ENCODE results near the gene GSTM4. TPM values are rescaled to one million over a fixed set of nuclear protein-coding genes. Genes with fewer than 3 reads are reported as not detected.

Gene GSTM4
- total and polyA plus RNA-seq, 9 of the 15 experiments (the other 6 are each of a cell fraction or from before 2014, with no cell fraction given), result 18.8 to 53.4 (median 38.8) TPM

DNA sequence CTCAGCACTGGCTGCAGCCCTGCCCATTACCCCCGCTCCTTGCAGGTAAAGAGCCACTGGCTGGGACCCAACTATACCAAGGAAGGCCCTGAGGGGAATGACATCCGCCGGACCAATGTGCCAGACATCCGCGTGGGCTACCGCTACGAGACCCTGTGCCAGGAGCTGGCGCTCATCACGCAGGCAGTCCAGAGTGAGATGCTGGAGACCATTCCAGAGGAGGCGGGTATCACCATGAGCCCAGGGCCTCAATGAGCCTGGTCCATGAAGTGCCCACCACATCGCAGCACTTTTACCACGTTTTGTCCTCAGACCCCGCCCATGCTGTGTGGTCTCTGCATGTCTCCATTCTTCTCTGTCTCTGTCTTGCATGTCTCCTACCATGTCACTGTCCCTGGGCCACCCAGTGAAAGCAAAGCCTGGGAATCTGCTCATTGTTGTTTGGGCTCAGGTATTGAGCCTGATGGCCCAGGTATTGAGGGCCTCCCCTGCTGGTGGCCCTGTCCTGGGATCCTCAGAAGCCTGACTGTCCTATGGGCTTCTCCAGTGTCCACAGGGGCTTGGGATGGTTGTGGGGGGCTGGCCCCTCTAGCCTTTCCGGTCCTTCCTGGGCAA, 24.9 kb upstream of the GSTM4 start:
- DNase-seq (ENCODE audit: extremely low read depth in 1 of 4, low spot score in 3 of 4) (no peak), ATAC-seq (no peak), FAIRE-seq (no peak)
- in situ Hi-C loops (cut with MboI) (no loop called here), intact Hi-C loops (cut with micrococcal nuclease) (loop anchor here (1.0 kb wide), 1 partner anchor 85 kb away; no protein-coding TSS in a partner anchor)
- H3K9me1 ChIP-seq (ENCODE audit: control insufficient read depth, insufficient read depth, low read length), result peaks cover 5% of the 10 kb centered on the region
- H3K4me1 ChIP-seq (replicated peaks in 1 of 2; ENCODE audit: control insufficient read depth in 2 of 2, insufficient read depth in 2 of 2, low read length in 2 of 2), result peaks cover 0 to 32% of the 10 kb centered on the region in 2 experiments; a peak in 2 of 5 replicates
- BruUV-seq (replicated peaks), result no TSS peak
- no peak overlapping the region for H3K27ac ChIP-seq (ENCODE audit: extremely low read depth, low read depth, low read length)
- H4K20me1 ChIP-seq (replicated peaks; ENCODE audit: control insufficient read depth, insufficient read depth, low read length), result peaks cover 4% of the 10 kb centered on the region; the same call in 1 of the 2 replicates
- no peaks in the 10 kb centered on the region for H3K27me3 ChIP-seq (ENCODE audit: control insufficient read depth in 2 of 2, insufficient read depth in 2 of 2, low read length in 2 of 2)
- TF ChIP-seq, protein P1, sequence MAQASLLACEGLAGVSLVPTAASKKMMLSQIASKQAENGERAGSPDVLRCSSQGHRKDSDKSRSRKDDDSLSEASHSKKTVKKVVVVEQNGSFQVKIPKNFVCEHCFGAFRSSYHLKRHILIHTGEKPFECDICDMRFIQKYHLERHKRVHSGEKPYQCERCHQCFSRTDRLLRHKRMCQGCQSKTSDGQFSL (CRISPR knock-in tag; IDR thresholded peaks at IDR 0.05), result peak; percentile 10; the same call in 1 of the 2 replicates
- TF ChIP-seq, protein P1 (tag; IDR thresholded peaks at IDR 0.05), result no peak
- TF ChIP-seq, protein P2, sequence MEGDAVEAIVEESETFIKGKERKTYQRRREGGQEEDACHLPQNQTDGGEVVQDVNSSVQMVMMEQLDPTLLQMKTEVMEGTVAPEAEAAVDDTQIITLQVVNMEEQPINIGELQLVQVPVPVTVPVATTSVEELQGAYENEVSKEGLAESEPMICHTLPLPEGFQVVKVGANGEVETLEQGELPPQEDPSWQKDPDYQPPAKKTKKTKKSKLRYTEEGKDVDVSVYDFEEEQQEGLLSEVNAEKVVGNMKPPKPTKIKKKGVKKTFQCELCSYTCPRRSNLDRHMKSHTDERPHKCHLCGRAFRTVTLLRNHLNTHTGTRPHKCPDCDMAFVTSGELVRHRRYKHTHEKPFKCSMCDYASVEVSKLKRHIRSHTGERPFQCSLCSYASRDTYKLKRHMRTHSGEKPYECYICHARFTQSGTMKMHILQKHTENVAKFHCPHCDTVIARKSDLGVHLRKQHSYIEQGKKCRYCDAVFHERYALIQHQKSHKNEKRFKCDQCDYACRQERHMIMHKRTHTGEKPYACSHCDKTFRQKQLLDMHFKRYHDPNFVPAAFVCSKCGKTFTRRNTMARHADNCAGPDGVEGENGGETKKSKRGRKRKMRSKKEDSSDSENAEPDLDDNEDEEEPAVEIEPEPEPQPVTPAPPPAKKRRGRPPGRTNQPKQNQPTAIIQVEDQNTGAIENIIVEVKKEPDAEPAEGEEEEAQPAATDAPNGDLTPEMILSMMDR (IDR thresholded peaks at IDR 0.05 in 2 of 3, conservative IDR thresholded peaks at IDR 0.05 in 1 of 3; ENCODE audit: insufficient read depth in 2 of 3, low read depth in 1 of 3, low read length in 3 of 3), result 0 out of 6 replicates have a peak, but pooled peaks of 1 of the 3 experiments have one; percentile 5
- TF ChIP-seq POLR2G (IDR thresholded peaks at IDR 0.05; ENCODE audit: low read depth, low read length) (0 out of 2 replicates have a peak, but pooled peaks have one; percentile 6), RBFOX2 (IDR thresholded peaks at IDR 0.05; ENCODE audit: low read depth, low read length) (0 out of 2 replicates have a peak, but pooled peaks have one; percentile 1)
- TF ChIP-seq, protein P3, sequence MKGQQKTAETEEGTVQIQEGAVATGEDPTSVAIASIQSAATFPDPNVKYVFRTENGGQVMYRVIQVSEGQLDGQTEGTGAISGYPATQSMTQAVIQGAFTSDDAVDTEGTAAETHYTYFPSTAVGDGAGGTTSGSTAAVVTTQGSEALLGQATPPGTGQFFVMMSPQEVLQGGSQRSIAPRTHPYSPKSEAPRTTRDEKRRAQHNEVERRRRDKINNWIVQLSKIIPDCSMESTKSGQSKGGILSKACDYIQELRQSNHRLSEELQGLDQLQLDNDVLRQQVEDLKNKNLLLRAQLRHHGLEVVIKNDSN (CRISPR knock-in tag; IDR thresholded peaks at IDR 0.05), result no peak
- TF ChIP-seq, protein P4, sequence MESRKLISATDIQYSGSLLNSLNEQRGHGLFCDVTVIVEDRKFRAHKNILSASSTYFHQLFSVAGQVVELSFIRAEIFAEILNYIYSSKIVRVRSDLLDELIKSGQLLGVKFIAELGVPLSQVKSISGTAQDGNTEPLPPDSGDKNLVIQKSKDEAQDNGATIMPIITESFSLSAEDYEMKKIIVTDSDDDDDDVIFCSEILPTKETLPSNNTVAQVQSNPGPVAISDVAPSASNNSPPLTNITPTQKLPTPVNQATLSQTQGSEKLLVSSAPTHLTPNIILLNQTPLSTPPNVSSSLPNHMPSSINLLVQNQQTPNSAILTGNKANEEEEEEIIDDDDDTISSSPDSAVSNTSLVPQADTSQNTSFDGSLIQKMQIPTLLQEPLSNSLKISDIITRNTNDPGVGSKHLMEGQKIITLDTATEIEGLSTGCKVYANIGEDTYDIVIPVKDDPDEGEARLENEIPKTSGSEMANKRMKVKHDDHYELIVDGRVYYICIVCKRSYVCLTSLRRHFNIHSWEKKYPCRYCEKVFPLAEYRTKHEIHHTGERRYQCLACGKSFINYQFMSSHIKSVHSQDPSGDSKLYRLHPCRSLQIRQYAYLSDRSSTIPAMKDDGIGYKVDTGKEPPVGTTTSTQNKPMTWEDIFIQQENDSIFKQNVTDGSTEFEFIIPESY (CRISPR knock-in tag; IDR thresholded peaks at IDR 0.05), result peak; percentile 75
- no peak overlapping the region for H3K4me3 ChIP-seq
- no peaks in the 10 kb centered on the region for H3K9me3 ChIP-seq (replicated peaks; ENCODE audit: control insufficient read depth, insufficient read depth, low read depth, low read length)
- no peaks in the 10 kb centered on the region for H3K79me2 ChIP-seq (ENCODE audit: control insufficient read depth, insufficient read depth, low read length)
- ChIA-PET CTCF (ENCODE audit: low intra/inter-chr PET ratio) (interaction anchor here (0.6 to 2.6 kb wide), 2 partner anchors 10 to 85 kb away, joined by 3 to 24 read pairs; no protein-coding TSS in a partner anchor), POLR2A (interaction anchor here (0.5 to 4.2 kb wide), 6 partner anchors 8 to 369 kb away, joined by 3 to 23 read pairs (median 3); partner anchors contain the start of genes AMPD2 and GNAI3)
- no peak overlapping the region for H3K4me2 ChIP-seq (ENCODE audit: insufficient read depth, low read length)
- 94% methylated on average over 14 of the region's 14 CpGs for WGBS (ENCODE audit: insufficient coverage, low coverage, missing lambda C conversion rate)
- H3K9ac ChIP-seq (ENCODE audit: insufficient read depth in 1 of 2, low read depth in 2 of 2, low read length in 2 of 2), result no peak overlapping the region
- H3K36me3 ChIP-seq (ENCODE audit: control insufficient read depth, insufficient read depth, low read length), result peaks cover 60% of the 10 kb centered on the region; the same call in 2 of the 3 replicates
- no peak overlapping the region for H2AFZ ChIP-seq (ENCODE audit: low read depth, low read length)

Data from K562 (cell line).